ENCODE measurements around the gene AOPEP. TPM values are rescaled to one million over a fixed set of nuclear protein-coding genes. Genes with fewer than 3 reads are reported as not detected.

Gene AOPEP
- total RNA-seq, 2 donors from 2014 or later, result 81.5 to 224 TPM

DNA sequence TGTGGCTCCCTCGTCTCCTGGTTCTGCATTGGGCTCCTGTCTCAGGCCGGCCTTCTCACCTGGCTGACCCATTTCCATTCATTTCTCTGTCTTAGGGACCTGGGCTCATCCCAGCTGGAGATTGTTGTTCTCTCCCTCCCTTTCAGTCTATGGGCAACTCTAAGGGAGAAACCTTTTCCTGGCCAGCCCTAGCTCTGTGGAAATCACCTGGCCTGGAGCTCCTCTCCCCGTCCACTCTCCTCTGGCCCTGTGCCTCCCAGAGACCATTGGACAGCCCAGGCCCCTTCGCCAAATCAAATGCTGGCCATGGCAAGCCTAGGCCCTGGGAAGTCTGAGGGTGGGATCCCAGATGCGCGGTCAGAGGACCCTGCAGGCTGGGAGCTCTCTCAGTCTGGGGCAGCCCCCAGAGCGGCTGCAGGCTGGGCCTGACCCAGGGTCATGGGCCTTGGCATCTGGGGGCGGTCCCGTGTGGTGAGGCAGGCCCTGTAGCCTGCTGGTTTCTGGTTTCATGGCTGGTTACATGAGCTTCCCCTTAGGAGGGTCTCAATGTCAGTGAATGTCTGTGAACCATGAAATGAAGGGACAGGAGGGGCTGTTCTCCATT lies 253.5 kb downstream of the AOPEP start:
- TF ChIP-seq POLR2A (IDR thresholded peaks at IDR 0.05), result no peak
- TF ChIP-seq, protein P1, sequence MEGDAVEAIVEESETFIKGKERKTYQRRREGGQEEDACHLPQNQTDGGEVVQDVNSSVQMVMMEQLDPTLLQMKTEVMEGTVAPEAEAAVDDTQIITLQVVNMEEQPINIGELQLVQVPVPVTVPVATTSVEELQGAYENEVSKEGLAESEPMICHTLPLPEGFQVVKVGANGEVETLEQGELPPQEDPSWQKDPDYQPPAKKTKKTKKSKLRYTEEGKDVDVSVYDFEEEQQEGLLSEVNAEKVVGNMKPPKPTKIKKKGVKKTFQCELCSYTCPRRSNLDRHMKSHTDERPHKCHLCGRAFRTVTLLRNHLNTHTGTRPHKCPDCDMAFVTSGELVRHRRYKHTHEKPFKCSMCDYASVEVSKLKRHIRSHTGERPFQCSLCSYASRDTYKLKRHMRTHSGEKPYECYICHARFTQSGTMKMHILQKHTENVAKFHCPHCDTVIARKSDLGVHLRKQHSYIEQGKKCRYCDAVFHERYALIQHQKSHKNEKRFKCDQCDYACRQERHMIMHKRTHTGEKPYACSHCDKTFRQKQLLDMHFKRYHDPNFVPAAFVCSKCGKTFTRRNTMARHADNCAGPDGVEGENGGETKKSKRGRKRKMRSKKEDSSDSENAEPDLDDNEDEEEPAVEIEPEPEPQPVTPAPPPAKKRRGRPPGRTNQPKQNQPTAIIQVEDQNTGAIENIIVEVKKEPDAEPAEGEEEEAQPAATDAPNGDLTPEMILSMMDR (IDR thresholded peaks at IDR 0.05), result no peak
- WGBS, 2 donors, result 95 to 100% methylated on average over 4 to 9 of the region's 9 CpGs
- DNase-seq (no peak), ATAC-seq (no peak)
- no peaks in the 10 kb centered on the region for H3K27me3 ChIP-seq
- intact Hi-C loops (cut with DNase I), result no loop called here
- H3K36me3 ChIP-seq (replicated peaks in 1 of 2; ENCODE audit: insufficient read depth in 1 of 2, low read depth in 2 of 2), result no peaks in the 10 kb centered on the region
- H3K4me1 ChIP-seq, result no peaks in the 10 kb centered on the region
- no peak overlapping the region for H3K27ac ChIP-seq
- no peak overlapping the region for H3K4me3 ChIP-seq
- no peaks in the 10 kb centered on the region for H3K9me3 ChIP-seq

DNA sequence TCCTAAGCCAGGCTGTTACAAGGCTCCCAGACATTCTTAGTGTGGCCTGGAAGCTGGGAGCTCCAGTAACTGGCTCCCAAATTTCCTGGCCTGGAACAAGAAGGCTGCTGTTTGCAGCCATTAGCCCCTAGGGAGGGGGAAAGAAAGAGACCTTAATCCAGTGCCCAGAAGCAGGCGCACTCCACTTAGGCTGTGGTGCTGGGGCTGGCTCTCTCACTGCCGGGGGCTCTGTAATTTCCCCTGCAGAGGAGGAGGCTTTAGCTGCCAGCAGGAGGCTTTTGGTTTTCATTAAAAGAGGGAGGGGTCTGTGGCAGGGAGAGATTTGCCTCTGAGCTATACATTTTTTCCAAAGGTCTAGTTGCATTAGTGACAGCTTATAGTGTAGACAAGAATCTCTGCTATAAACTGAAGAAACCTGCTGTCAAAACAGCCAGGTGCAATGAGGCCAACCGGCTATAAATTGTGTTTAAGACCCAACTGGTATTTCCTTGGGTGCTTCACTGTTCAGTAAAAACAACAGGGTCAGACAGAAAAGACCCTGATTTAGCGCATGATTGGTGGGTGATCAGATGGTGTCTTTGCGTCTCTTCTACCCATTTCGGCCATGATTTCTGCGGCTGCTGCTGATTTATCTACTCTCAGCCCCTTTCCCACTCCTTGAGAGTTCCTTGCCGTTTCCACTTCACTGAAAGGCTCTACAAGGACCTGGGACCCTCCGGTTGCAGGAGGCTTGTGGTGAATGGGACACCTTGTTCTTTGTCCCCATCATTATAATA lies 254.6 kb downstream of the AOPEP start:
- no peak for ATAC-seq
- Histone ChIP-seq H3K36me3 (replicated peaks in 1 of 2; ENCODE audit: insufficient read depth in 1 of 2, low read depth in 2 of 2) (no peaks in the 10 kb centered on the region), H3K4me3 (no peak overlapping the region), H3K27me3 (no peaks in the 10 kb centered on the region), H3K27ac (no peak overlapping the region), H3K4me1 (no peaks in the 10 kb centered on the region), H3K9me3 (no peaks in the 10 kb centered on the region)
- DNase-seq, result no peak
- TF ChIP-seq, protein P1 (IDR thresholded peaks at IDR 0.05), result no peak
- no peak for TF ChIP-seq POLR2A (IDR thresholded peaks at IDR 0.05)
- intact Hi-C loops (cut with DNase I), result no loop called here
- 94 to 95% methylated on average over 9 of the region's 9 CpGs for WGBS, 2 donors

DNA sequence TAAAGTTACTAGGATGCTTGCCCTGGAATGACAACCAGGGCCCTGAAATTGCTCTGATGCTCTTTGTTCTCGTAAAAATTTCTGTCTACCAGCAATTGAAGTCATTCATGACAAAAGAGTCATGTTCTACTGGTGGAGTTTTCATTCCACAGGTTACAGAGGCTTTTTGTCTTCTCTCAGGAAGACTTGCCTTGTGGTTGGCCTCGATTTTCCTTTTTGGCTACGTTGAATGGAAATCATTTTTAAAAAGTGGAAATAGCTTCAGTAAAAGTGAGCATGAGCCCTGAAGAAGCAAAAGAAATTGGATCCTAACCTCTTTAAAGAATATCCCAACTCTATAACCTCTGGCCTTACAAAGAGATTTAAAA lies 255.2 kb downstream of the AOPEP start:
- Histone ChIP-seq H3K9me3 (no peaks in the 10 kb centered on the region), H3K27me3 (no peaks in the 10 kb centered on the region), H3K36me3 (replicated peaks in 1 of 2; ENCODE audit: insufficient read depth in 1 of 2, low read depth in 2 of 2) (no peaks in the 10 kb centered on the region), H3K27ac (no peak overlapping the region), H3K4me3 (no peak overlapping the region), H3K4me1 (no peaks in the 10 kb centered on the region)
- TF ChIP-seq, protein P1 (IDR thresholded peaks at IDR 0.05), result no peak
- no peak for TF ChIP-seq POLR2A (IDR thresholded peaks at IDR 0.05)
- DNase-seq (no peak), ATAC-seq (no peak)
- WGBS, 2 donors, result 73 to 95% methylated on average over 3 of the region's 3 CpGs
- intact Hi-C loops (cut with DNase I), result no loop called here

DNA sequence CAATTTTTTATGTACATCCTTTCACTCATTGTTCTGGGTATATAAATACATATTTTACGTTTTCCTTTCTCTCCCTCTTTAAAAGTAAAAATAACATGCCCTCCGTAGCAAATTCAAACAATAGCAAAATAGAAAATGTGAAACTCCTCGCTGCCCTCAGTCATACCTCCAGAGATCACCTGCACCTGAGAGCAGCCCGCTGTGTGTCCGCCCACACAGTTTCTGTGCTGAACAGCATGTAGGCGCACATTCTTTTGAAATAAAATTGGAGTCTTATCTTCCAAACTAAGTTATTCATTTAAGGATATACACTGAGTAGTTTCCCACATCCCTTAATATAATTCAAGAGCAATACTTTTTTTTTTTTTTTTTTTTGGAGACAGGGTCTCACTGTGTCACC lies 255.7 kb downstream of the AOPEP start:
- no peaks in the 10 kb centered on the region for H3K4me1 ChIP-seq
- WGBS, 2 donors, result 89% methylated on average over 6 of the region's 6 CpGs
- no peaks in the 10 kb centered on the region for H3K9me3 ChIP-seq
- DNase-seq (no peak), ATAC-seq (no peak)
- H3K27me3 ChIP-seq, result no peaks in the 10 kb centered on the region
- H3K36me3 ChIP-seq (replicated peaks in 1 of 2; ENCODE audit: insufficient read depth in 1 of 2, low read depth in 2 of 2), result no peaks in the 10 kb centered on the region
- intact Hi-C loops (cut with DNase I), result no loop called here
- TF ChIP-seq, protein P1 (IDR thresholded peaks at IDR 0.05), result no peak
- no peak for TF ChIP-seq POLR2A (IDR thresholded peaks at IDR 0.05)
- no peak overlapping the region for H3K4me3 ChIP-seq
- no peak overlapping the region for H3K27ac ChIP-seq

DNA sequence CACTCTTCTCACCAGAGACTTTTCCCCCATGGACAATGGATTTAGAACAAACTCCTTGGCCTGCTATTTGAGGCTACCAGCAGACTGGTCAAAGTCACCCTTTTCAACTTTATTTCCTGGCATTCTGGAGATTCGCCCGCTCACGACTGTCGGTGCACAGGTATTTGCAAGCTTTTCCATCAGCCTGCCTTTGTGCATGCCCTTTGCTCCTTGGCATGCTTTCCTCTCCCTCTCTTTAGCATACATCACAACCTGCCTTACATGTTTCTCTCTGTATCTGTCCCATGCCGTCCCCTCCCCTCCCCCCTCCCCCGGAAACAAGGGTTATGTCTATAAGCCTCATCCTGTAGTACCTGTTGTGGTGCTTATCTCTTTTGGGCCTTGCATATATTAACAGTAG lies 257.1 kb downstream of the AOPEP start:
- DNase-seq (no peak), ATAC-seq (no peak)
- Histone ChIP-seq H3K27me3 (no peaks in the 10 kb centered on the region), H3K4me3 (no peak overlapping the region), H3K27ac (no peak overlapping the region), H3K9me3 (no peaks in the 10 kb centered on the region), H3K36me3 (replicated peaks in 1 of 2; ENCODE audit: insufficient read depth in 1 of 2, low read depth in 2 of 2) (no peaks in the 10 kb centered on the region), H3K4me1 (no peaks in the 10 kb centered on the region)
- WGBS, 2 donors, result 50 to 67% methylated on average over 6 of the region's 6 CpGs
- intact Hi-C loops (cut with DNase I), result no loop called here
- TF ChIP-seq, protein P1 (IDR thresholded peaks at IDR 0.05), result no peak
- no peak for TF ChIP-seq POLR2A (IDR thresholded peaks at IDR 0.05)
